Activated CD8-positive, alpha-beta memory T cell treated with anti-CD3 and anti-CD28 coated beads for 4 hours (primary cell): Measurements from ENCODE around the gene CDH2.

Experiments
- DNase-seq, 2 donors: peaks; one replicate each; pipeline ENCODE4 v3.0.0-alpha.2; 2020; ENCODE audit warnings: low read depth in 2 of 2

CDH2 gene

DNA sequence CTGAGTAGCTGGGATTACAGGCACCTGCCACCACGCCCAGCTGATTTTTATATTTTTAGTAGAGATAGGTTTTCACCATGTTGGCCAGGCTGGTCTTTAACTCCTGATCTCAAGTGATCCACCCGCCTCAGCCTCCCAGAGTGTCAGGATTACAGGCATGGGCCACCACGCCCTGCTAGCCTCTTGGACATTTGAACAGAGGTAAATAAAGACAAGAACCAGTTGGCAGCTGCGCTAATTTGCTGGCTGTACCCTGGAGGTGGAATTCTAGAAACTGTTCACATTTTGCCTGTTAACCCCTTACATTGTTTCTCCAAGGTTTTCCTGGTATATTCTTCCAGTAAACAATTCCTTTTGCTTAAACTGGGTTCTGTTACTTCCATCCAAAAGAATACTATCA is 132.9 kb downstream of the CDH2 start:
- no peak for DNase-seq

DNA sequence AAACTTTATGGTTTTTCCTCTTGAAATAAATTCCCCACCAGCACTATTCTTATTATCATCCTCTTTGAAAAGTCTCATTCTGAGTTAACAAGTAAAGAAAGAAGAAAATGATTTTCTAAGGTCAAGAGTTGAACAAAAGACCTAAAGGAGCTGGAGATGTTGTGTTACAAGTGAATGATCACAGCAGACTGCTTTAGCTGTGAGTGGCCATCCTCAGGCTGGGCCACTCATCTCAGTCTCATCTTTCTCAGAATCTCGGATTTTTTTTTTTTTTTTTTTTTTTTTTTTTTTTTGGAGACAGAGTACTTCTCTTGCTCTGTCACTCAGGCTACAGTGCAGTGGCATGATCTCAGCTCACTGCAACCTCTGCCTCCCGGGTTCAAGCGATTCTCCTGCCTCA is 133.3 kb downstream of the CDH2 start:
- DNase-seq: no peak

DNA sequence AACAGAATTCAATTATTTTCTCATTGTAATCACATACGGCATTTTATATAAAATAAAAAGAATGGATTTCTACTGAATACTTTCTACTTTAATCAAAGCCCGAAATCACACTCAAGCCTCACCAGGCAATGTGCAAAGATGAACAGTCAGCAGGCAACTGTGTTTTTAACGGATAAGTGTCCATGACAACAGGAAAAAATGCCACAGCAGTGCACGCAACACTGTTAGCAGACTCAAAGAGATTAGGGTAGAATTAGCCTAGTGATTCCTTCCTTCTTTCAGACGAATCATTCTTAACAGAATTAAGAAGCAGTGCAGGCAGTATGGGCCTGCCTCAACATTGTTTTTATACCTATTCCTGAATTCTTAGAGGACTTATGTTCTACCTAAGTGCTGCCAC is 135.6 kb downstream of the CDH2 start:
- no peak for DNase-seq

DNA sequence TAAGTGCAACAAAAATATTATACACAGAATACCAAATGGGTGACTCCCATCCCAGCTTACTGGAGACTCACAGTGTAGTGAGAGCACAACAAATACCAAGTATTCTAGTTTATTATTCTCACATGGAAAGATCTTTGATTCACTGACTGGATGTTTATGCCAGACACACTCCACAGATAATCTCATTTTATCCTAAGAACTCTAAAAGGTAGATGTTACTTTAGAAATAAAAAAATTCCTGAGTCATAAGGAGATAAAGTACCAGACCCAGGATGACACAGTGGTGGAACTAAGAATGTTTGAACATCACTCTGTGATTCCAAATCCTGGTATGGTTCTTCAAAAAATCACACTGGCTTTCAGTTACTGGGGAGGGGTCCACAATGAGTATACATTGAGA is 136.2 kb downstream of the CDH2 start:
- no peak for DNase-seq

DNA sequence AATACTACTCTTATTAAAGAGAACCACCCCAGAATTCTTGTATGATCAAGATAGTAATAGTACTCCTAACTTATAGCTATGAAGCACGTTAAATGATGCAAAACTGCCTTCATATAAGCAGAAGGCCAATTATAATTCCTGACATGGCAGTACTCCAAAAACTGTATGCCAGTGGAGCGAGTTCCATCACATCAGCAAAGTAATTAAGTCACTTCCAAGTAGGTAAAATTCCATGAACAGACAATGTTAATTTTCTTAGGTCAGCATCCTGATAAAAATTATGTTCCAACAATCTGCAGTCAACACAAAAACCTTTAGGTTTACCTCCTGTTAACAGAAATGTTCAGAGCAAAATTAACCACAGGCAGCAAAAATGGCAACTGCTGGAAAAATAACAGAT is 136.7 kb downstream of the CDH2 start:
- DNase-seq: no peak

DNA sequence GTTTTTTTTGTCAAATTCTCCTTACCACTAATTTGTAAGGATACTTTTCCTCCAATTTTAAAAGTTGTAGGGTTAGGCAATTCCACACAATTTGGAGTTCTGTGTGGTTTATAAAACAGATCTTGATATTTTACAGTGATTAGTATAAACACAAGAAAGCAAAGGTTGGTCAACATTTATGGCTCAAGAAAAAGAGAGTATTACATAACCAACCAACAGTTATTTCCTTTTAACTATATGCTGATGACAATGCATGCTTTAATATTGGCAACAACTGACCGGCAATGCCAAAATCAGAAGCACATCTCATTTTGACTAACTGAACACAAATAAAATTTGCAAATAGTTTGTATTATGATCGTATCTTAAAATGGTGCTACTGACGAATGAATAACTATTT is 137.2 kb downstream of the CDH2 start:
- no peak for DNase-seq

DNA sequence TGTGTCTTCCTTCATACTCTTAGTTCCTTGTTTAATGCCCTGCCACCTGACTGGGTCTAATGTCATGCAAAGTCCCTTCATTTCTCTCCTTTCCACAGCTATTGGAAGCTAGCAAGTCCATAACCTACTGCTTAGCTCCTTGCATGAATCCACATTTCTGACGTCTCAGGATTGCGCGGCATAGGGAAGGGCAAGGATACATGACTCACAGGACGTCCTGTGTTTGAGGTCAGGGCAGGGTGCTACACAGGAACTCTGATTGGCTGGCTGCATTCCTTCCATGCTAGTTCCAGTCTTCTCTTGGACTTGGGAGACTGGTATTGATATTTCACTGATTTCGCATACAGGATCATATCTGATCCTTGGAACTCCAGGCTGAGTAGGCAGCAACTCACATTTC is 137.9 kb downstream of the CDH2 start:
- DNase-seq: no peak

DNA sequence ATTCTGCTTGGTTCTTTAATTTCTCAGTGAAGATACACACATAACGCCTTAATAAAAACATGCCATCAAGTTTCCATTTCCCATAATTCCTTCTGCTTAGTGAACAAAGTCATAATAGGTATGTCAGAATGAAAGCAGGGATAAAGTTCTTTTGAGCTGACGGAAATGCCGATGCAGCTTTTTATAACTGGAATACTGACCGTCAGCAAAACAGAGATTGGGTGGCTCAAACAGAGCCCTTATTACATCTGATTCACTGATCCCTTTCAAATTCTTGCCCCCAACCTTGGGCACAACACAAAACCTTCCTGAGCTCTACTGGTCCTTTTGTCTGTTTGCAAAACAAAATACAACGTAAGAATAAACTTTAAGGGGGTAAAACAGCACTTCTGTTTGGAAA is 140.4 kb downstream of the CDH2 start:
- no peak for DNase-seq

DNA sequence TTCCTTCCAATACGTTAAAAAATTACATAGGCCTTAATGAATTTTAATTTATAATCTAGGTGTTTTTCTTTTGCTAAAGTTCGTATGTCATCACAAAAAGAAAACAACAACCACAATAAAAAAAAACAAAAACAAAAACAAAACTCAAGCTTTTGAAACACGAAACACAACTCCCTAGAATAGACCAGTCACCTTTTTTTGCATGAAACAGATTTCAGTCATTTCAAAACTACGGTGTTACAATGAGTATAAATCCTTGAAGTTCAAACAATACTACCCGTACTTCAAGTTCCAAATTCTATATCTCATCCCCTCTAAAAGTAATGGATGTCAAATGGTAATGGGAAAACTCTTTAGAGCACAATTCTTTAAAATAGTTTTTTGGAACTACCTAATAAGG is 142.4 kb downstream of the CDH2 start:
- DNase-seq: no peak

DNA sequence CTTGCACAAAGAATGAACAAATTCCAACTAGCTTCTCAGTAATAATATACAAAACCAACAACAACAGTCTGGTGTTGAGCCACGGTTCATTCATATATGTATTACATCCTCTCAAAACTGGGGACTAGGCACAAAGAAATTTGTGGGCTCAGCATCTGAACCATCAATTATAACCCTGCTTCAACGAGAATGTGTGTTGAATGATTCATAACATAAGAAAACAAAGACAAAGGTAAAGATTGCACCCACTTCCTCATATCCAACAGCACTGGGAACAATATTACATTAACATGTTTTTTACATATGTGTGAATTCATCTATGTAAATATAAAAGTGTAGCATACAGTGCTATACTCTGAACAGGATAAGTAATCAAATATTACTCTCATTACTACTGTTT is 144.8 kb downstream of the CDH2 start:
- DNase-seq: no peak

DNA sequence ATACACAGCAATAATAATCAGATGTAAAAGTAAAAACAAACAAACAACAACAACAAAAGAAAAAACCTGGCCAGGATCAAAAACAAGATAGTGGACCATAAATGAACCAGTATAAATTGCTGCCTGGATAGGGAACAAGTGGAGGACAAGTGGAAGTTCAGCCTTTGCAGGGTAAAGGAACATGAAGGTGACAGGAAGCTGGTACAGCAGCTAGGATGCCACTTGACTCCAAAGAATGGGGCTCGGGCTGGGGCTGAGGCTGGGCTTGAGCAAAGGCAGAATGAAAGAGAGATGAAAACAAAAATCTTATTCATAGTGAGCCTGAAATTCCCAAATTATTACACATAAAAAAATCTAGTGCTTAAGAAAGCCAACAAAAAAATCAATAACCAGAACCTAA is 146.5 kb downstream of the CDH2 start:
- no peak for DNase-seq

DNA sequence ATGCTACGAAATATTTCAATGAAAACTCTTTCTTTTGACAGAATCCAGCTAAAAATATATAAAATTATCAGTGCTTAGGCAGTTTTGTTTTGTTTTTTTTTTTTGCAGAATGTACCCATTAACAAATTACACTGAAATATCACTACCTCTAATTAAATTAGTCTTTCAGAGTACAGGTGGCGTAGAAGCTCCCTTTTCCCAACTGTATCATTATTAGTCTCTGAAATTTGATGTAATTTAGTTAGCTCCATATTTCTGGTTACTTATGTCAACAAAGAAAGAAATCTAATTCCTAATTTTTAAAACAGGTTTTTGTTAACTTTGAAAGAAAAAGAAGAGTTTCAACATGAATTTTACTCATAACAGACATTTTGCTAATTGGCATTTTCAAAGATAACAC is 149.2 kb downstream of the CDH2 start:
- no peak for DNase-seq

DNA sequence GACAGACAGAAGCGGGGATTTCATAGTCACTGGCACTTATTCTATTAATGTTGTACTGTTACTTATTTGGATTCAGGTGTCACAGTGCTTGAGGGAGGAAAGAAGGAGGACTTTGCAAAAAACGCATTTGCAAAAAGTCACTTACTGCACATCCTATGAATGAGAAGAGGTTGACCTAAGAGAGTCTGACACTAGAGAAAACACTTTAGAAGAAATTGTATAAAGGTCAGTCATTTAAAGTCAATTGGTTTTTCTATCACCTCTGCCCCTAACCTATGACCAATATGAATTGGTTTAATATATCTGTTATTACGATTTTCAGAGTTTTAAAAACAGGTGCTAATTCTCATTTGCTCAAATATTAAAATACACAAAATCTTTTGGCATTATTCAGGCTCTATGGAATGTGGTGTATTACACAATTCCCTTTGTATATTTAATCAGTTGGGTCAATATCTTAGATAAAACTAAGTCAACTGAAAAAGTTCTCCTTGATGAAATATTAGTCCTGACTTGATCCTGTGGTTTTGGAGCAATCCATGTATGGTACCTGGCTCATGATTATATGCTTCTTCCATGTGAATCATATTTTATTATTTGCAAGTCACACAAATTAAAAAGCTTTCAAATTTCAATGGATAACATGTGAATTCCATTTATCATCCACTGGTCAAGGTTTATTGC is 157.4 kb downstream of the CDH2 start:
- no peak for DNase-seq

DNA sequence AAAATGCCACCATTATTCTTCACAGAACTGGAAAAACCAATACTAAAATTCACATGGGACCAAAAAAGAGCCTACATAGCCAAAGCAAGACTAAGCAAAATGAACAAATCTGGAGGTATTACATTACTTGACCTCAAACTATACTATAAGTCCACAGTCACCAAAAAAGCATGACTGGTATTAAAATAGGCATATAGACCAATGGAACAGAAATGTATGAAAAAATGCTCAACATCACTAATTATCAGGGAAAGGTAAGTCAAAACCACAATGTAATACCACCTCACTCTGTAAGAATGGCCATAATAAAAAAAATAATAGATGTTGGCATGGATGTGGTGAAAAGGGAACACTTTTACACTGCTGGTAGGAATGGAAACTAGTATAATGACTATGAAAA is 158.6 kb downstream of the CDH2 start:
- DNase-seq: no peak

DNA sequence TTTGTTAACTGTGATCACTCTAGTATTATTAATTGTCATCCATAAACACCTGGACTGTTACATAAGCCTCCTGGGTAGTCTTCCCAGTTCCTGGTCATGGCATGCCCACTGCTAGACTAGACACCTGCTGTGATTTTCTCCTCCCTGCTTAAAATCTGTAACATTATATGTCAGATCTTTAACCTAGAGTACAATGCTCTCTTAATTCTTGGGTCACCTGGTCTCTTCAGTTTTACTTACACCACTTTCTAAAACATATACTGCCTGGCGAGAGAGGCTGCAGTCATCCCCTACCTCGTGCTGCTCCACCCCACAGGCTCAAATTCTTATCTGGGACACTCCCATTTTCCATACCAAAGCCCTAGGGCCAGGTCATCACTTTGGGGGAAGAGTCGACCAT is 161.3 kb downstream of the CDH2 start:
- no peak for DNase-seq

DNA sequence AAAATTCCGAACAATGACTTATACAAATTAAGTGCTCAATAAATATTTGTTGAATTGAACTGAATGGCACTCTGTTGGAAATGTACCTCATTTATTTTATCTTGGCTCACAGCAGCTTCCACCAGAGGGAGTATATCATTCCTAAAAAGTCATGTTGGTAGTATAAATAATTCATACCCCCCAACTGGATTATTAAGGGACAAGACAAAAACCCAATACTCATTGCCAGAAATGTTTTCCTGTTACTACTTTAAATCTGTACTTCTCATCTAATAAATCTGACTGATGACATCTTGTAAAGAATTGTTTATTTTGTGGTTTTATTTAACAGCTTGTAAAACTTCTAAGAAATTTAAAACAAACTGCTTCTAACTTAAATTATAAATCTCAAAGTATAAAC is 163.9 kb downstream of the CDH2 start:
- DNase-seq: no peak

DNA sequence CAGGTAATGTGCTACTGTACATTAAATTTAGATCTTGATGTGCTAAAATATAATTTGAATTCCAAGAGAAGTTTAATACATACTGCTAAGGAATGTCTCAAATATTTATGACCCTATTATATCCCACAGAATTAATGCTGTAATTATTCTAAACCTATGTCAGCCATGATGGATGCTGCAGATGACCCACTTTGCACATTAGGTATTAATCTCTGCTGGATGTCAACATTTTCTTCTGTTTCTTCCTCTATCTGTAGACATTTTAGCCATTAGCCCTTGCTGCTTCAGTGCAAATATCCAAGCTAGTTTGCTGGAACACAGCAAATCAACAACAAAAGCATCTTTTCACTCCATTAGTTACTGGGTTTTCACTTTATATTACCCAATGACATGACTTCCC is 164.6 kb downstream of the CDH2 start:
- DNase-seq: no peak

DNA sequence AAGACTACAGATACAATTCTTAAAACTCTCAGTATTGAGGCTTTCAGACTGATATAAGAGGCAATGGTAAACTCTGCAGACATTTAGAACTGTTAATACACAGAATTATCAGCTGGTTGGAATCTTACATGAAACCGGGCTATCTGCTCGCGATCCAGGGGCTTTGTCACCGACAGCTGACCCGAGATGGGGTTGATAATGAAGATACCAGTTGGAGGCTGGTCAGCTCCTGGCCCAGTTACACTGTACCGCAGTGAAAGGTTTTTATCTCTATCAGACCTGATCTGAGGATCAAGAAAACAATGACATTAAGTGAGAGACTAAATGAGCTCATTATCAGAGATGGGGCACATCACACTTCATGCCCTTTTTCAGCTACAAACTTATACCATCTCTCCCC is 167.3 kb downstream of the CDH2 start:
- no peak for DNase-seq

DNA sequence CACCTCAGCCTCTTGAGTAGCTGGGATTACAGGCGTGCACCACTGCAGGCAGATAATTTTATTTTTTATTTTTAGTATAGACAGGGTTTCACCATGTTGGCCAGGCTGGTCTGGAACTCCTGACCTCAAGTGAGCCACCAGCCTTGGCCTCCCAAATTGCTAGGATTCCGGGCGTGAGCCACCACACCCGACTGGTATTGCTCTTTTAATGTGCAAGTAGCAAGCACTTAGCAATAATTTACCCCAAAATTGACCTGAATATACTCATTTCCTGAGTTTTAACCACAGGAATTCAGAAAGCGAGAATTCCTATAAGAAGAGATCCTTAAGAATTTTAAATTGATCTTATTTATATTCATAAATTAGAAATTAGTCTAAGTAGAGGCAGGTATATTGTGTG is 169.1 kb downstream of the CDH2 start:
- no peak for DNase-seq

DNA sequence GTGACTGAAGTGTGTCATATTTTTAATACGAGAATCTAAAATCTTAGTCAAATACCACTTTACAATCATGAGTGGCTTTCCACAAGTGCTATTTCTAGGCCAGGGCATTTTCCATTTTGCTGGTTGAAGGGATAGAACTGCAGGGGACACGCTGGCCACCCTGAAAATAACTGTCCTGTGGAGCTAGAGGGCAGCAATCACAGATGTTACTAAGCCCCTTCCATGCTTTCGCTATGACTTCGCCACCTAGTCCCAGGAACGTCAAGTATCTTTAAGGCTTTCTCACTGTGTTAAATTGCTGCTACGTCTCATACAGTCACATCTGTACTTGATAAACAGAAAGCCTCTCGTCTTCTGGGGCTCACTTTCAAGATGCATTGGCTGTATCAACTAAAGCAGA is 171.8 kb downstream of the CDH2 start:
- DNase-seq: no peak

DNA sequence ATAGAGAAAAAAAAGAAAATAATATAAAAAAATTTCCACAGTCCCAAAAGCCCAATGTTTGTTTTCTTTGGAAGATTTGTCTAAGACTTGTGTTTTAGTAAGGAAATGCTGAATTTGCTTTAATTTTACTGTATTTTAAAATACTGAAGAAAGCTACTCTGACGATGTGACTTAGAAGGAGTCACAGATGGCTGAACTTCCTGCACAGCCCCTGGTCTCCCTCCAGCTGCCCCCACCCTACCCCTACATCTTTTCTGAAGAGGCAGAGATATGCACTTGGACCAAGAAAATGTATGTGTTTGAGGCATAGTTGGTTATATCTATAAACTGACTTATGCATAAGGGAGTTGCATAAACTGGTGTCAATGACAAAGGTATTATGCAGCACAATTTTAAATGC is 172.3 kb downstream of the CDH2 start:
- no peak for DNase-seq

DNA sequence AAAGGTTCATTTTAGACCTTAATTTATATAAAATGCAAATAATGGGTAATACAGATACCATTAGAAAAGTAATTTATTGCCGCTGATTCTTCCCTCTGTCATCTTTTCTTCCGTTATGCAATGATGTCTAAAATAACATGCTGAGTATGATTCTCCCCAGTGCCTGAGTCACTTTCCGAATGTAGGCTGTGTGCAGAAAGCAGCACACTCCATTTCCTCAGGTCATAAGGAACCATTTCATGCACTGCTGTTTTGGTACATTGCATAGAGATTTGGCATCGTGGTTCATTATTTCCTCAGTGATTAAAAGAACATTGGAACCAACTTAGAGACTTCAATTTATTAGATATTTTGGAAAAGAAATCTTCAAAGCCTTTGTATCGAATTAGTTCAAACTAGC is 173.5 kb downstream of the CDH2 start:
- no peak for DNase-seq

DNA sequence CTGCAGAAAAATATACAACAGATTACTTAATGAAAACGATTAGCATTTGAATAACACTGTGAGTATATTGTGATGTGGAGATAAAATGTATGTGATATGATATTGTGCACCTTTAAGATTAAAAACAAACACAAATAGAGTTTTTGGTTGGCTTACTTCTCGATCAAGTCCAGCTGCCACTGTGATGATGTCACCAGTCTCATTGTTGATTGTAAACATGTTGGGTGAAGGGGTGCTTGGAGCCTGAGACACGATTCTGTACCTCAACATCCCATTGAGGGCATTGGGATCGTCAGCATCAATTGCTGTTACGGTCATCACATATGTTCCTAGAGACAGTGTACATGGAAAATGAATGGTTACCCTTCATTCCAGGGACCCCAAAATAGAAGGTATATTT is 174.1 kb downstream of the CDH2 start:
- DNase-seq: no peak

DNA sequence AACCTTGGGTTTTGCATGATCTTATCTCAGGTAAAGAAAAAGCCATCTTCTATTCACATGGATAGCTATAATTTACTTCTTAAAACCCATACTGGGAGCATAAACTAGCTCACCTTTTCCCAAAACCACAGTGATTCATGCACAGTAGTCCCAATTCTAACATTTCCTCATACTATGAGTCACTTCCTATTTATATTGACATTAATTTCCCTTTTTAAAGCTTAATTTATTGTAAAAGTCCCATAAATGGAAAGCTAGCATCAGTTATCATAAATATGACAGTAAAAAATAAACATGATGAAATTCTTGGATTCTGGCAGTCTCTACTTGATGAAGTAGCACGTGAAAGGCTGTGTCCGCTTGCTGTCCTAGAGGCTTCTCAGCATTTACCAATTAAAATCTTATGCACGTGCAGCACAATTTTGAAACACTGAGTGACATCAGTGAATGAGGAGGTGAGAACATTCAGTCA is 180.1 kb downstream of the CDH2 start:
- no peak for DNase-seq
